Neuronal stem cell (in vitro differentiated cells): Measurements from ENCODE around the gene SLC38A10.
A peak's percentile ranks its signal among the peaks of the same experiment; 100 is the strongest.
"Not testable (repeated sequence)": the region's sequence is repeated elsewhere in the genome, so short reads cannot be mapped to it uniquely, and the experiment has no call there.

Experiments
- DNase-seq: peaks from one replicate; pipeline ENCODE4 v3.0.0-alpha.2; 2013; ENCODE audit warnings: low spot score
- H2AFZ ChIP-seq: one replicate; pipeline ENCODE4 v1.6.1; 2013; ENCODE audit warnings: mild to moderate bottlenecking, low read length, inconsistent platforms
- H2AK5ac ChIP-seq: 2 replicates; pipeline ENCODE4 v1.6.1; 2013; ENCODE audit warnings: low read depth, mild to moderate bottlenecking, inconsistent platforms, low read length, moderate library complexity, mixed read lengths
- H2BK120ac ChIP-seq: 2 replicates; pipeline ENCODE4 v1.6.1; 2013; ENCODE audit warnings: low read depth, mild to moderate bottlenecking, inconsistent platforms, low read length, moderate library complexity, mixed read lengths
- H2BK12ac ChIP-seq: one replicate; pipeline ENCODE4 v1.6.1; 2013; ENCODE audit warnings: low read length, inconsistent platforms
- H2BK15ac ChIP-seq: 2 replicates; pipeline ENCODE4 v1.6.1; 2013; ENCODE audit warnings: mild to moderate bottlenecking, low read length, inconsistent platforms, mixed read lengths
- H2BK5ac ChIP-seq: one replicate; pipeline ENCODE4 v1.6.1; 2013; ENCODE audit warnings: inconsistent platforms, mild to moderate bottlenecking, low read length, moderate library complexity
- H3K14ac ChIP-seq: one replicate; pipeline ENCODE4 v1.6.1; 2013; ENCODE audit warnings: low read length, inconsistent platforms
- H3K18ac ChIP-seq: 2 replicates; pipeline ENCODE4 v1.6.1; 2013; ENCODE audit warnings: low read length, inconsistent platforms
- H3K23ac ChIP-seq: 2 replicates; pipeline ENCODE4 v1.6.1; 2013; ENCODE audit warnings: low read depth, mild to moderate bottlenecking, mixed read lengths, low read length, inconsistent platforms; ENCODE audit not compliant: poor library complexity
- H3K27ac ChIP-seq: replicated peaks from 3 replicates; pipeline ENCODE4 v1.5.1; 2013; ENCODE audit warnings: low read length, inconsistent platforms
- H3K27me3 ChIP-seq, 3 experiments: 2 replicates each; pipeline ENCODE4 v1.6.1; 2013; ENCODE audit warnings: low read length in 3 of 3, mild to moderate bottlenecking in 2 of 3, inconsistent platforms in 1 of 3, low read depth in 1 of 3, mixed read lengths in 1 of 3, moderate library complexity in 1 of 3; ENCODE audit not compliant: control insufficient read depth in 3 of 3, insufficient read depth in 3 of 3
- H3K36me3 ChIP-seq, 2 donors: replicated peaks in 1 of 2; 2 replicates each; pipeline ENCODE4 v1.6.1; 2013; ENCODE audit warnings: low read length in 2 of 2; ENCODE audit not compliant: control insufficient read depth in 2 of 2, insufficient read depth in 2 of 2
- H3K4ac ChIP-seq: 2 replicates; pipeline ENCODE4 v1.6.1; 2013; ENCODE audit warnings: inconsistent platforms, mild to moderate bottlenecking, low read length, moderate library complexity
- H3K4me1 ChIP-seq, 2 donors: 1 replicate in 1 of 2; 2 replicates in 1 of 2; pipeline ENCODE4 v1.6.1; 2013; ENCODE audit warnings: low read length in 2 of 2, low read depth in 1 of 2; ENCODE audit not compliant: control insufficient read depth in 2 of 2, insufficient read depth in 1 of 2
- H3K4me2 ChIP-seq: one replicate; pipeline ENCODE4 v1.6.1; 2013; ENCODE audit warnings: mild to moderate bottlenecking, low read length, inconsistent platforms; ENCODE audit not compliant: insufficient read depth, poor library complexity, severe bottlenecking
- H3K4me3 ChIP-seq, 2 donors: 2 replicates each; pipeline ENCODE4 v1.5.1; 2013; ENCODE audit warnings: low read length in 2 of 2, mild to moderate bottlenecking in 2 of 2, inconsistent platforms in 1 of 2, moderate library complexity in 1 of 2
- H3K79me1 ChIP-seq: one replicate; pipeline ENCODE4 v1.6.1; 2013; ENCODE audit warnings: low read depth, mild to moderate bottlenecking, inconsistent platforms, low read length, moderate library complexity
- H3K9ac ChIP-seq: one replicate; pipeline ENCODE4 v1.6.1; 2013; ENCODE audit warnings: mild to moderate bottlenecking, low read depth, low read length, inconsistent platforms; ENCODE audit not compliant: poor library complexity
- H3K9me3 ChIP-seq, 2 donors: replicated peaks in 1 of 2; 2 replicates each; pipeline versions ENCODE3 to v1.6.1; 2013; ENCODE audit warnings: low read length in 2 of 2, mild to moderate bottlenecking in 2 of 2, inconsistent platforms in 1 of 2, low read depth in 1 of 2, mixed read lengths in 1 of 2, moderate library complexity in 1 of 2; ENCODE audit not compliant: control insufficient read depth in 2 of 2, insufficient read depth in 1 of 2
- H4K8ac ChIP-seq: one replicate; pipeline ENCODE4 v1.6.1; 2013; ENCODE audit warnings: low read depth, mild to moderate bottlenecking, inconsistent platforms, low read length, moderate library complexity
- H4K91ac ChIP-seq: one replicate; pipeline ENCODE4 v1.6.1; 2013; ENCODE audit warnings: low read length, low read depth, mild to moderate bottlenecking, inconsistent platforms; ENCODE audit not compliant: poor library complexity
- WGBS, 2 donors: extraction: QIAGEN DNeasy Blood & Tissue Kit; methylation state at CpG; one replicate each; pipeline ENCODE4 v1.1.7; 2013; ENCODE audit warnings: missing lambda C conversion rate in 2 of 2, mixed read lengths in 1 of 2; ENCODE audit not compliant: insufficient read length in 2 of 2, insufficient replicate concordance in 1 of 2; ENCODE audit errors: extremely low coverage in 2 of 2; 5-methylcytosine and 5-hydroxymethylcytosine counted together

The SLC38A10 gene

DNA sequence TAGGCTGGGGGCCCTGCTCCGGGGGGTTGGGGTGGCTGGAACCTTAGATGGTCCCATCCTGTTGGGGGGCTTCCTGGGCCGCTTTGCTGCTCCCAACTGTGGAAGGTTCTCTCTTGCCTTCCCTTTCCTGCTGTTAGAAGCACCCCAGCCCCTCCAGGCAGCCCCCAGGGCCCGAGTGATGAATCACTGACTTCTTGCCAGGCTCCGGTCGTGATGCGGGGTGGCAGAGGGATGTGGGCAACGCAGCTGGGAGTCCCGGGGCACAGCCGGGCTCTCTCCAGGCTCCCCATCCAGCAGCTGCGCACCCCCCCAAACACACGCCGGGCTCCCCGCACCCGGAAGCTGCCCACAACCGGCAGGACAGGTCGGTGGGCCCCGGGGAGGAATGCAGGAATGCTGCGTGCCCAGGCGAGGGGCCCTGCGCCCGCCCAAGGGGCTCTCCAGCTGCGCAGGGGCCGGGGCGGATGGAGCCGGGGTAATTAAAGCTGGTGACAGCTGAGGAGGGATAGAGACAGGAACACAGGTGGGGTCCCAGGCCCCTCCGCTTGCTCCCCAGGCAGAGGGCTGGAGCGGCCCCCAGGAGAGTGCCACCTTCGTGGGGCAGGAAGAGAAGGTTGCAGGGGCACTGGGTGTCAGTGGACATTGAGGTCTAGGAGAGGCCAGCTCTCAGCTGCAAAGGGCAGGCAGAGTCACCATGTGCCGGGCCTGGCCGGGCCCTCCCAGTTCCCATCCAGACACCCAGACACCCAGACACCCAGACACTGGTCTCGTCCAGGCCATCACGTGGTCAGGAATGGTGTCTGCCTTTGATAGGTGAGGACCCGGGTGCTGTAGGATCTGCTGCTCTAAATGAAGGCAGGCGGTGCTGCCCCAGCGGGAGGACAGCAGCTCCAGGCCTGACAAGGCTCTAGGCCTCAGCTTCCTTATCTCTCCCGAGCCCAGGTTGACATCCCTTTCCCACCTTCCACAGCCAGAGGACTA lies 15.0 kb upstream of the SLC38A10 start:
- H3K23ac ChIP-seq: peak overlapping the region; percentile 12
- H2BK15ac ChIP-seq: peak overlapping the region; percentile 96
- H3K9ac ChIP-seq: peak overlapping the region; percentile 78
- H3K4ac ChIP-seq: peak overlapping the region; percentile 76
- no peaks in the 10 kb centered on the region for H3K9me3 ChIP-seq
- peak overlapping the region; percentile 99 for H2AK5ac ChIP-seq
- H2BK5ac ChIP-seq: peak overlapping the region; percentile 89
- H4K91ac ChIP-seq: peak overlapping the region; percentile 72
- H3K27me3 ChIP-seq: peaks cover 0 to 17% (median 3%) of the 10 kb centered on the region in 3 experiments
- H3K4me1 ChIP-seq: peaks cover 12 to 30% of the 10 kb centered on the region in 2 donors
- no peak overlapping the region for H3K4me2 ChIP-seq
- H3K18ac ChIP-seq: peak overlapping the region; percentile 92
- H4K8ac ChIP-seq: peak overlapping the region; percentile 43
- peak overlapping the region; percentile 73 for H2BK12ac ChIP-seq
- H3K14ac ChIP-seq: no peak overlapping the region
- no peaks in the 10 kb centered on the region for H3K36me3 ChIP-seq
- H3K79me1 ChIP-seq: no peaks in the 10 kb centered on the region
- H3K4me3 ChIP-seq: no peak overlapping the region
- H3K27ac ChIP-seq: no peak overlapping the region
- peak overlapping the region; percentile 4 for H2BK120ac ChIP-seq
- DNase-seq: no peak
- H2AFZ ChIP-seq: peak overlapping the region; percentile 89
- WGBS, 2 donors: no CpG with 5 or more reads among the region's 36 CpGs

DNA sequence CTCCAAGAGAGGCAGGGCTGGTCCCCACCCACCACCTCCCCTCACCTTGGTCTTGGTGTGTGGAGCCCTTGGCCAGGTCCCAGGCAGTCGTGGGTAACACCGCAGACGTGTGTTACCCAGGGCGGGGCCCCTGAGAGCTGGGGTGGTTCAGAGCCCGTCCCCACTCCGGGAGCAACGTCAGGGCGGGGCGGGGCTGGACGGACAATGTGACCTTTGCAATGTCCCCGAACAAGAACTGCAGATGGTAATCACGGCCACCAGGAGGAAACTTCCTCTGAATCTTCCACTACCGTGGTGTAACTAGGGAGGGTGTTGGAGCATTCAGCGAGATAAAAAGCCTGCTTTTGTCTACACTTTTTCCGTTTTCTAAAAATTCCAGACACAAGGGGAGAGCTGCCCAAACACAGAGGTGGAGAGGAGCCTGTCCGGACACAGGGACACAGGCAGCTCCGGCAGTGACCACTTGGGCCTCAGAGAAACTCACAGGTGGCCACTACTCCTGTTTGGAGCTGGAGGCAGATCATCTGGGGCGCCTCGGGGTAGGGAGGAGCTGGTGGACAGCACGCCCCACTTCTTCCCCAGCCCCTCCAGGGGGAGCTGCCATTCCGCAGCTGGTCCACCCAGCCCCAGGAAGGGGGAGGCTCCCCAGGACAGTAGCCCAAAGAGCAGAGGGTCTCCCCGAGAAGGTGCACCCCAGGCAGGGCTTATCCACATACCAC lies 14.2 kb upstream of the SLC38A10 start:
- Histone ChIP-seq H3K18ac (peak overlapping the region; percentile 92), H3K36me3 (no peaks in the 10 kb centered on the region), H3K27me3 (peaks cover 0 to 16% (median 3%) of the 10 kb centered on the region in 3 experiments), H2BK5ac (peak overlapping the region; percentile 89), H3K4me2 (peak overlapping the region; percentile 28), H3K14ac (no peak overlapping the region), H3K23ac (peak overlapping the region; percentile 12), H3K9me3 (no peaks in the 10 kb centered on the region), H3K27ac (no peak overlapping the region), H4K91ac (no peak overlapping the region), H2AK5ac (peak overlapping the region; percentile 99), H3K4me1 (peaks cover 12 to 24% of the 10 kb centered on the region in 2 donors), H4K8ac (no peak overlapping the region), H2BK12ac (no peak overlapping the region), H3K79me1 (no peaks in the 10 kb centered on the region), H2BK15ac (peak overlapping the region; percentile 60), H2BK120ac (peak overlapping the region; percentile 4), H3K4ac (no peak overlapping the region), H3K9ac (peak overlapping the region; percentile 78), H3K4me3 (no peak overlapping the region), H2AFZ (peak overlapping the region; percentile 89)
- DNase-seq: peak; percentile 54
- WGBS, 2 donors: no CpG with 5 or more reads among the region's 22 CpGs

DNA sequence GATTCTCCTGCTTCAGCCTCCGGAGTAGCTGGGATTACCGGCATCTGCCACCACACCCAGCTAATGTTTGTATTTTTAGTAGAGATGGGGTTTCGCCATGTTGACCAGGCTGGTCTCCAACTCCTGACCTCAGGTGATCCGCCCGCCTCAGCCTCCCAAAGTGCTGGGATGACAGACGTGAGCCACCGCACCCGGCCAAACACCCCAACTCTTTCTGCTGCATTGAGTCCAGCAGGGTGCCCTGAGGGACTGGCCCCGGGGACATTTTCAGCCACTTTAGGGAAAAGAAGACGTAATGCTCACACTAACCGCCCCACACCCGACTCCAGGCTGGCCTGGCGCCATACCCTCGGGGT lies 13.7 kb upstream of the SLC38A10 start:
- H3K4ac ChIP-seq, H4K8ac ChIP-seq, H3K14ac ChIP-seq, H2BK15ac ChIP-seq, H2AK5ac ChIP-seq, H2BK12ac ChIP-seq, H3K9me3 ChIP-seq, H2BK120ac ChIP-seq, DNase-seq, H3K9ac ChIP-seq, H4K91ac ChIP-seq, H3K4me3 ChIP-seq, H3K79me1 ChIP-seq, H3K36me3 ChIP-seq, H3K27ac ChIP-seq, H2BK5ac ChIP-seq: not testable (repeated sequence)
- Histone ChIP-seq H2AFZ (peak overlapping the region; percentile 89), H3K18ac (peak overlapping the region; percentile 79), H3K4me1 (peaks cover 12 to 24% of the 10 kb centered on the region in 2 donors), H3K4me2 (peak overlapping the region; percentile 28), H3K27me3 (peaks cover 0 to 16% (median 3%) of the 10 kb centered on the region in 3 experiments), H3K23ac (peak overlapping the region; percentile 12)
- no CpG with 5 or more reads among the region's 14 CpGs for whole genome bisulfite sequencing, 2 donors
